ENCODE data around the gene AGTPBP1.
"Not testable (repeated sequence)": the region's sequence is repeated elsewhere in the genome, so short reads cannot be mapped to it uniquely, and the experiment has no call there.

AGTPBP1 gene

GRCh38 chr9:85600675-85601263, 141.0 kb downstream of the AGTPBP1 start:
- H3K4me3 ChIP-seq (ENCODE audit: low read depth, low read length) = no peak overlapping the region
- TF ChIP-seq CTCF (IDR thresholded peaks at IDR 0.05; ENCODE audit: borderline replicate concordance, insufficient read depth, low read depth, low read length) = no peak

GRCh38 chr9:85599540-85600105, 142.1 kb downstream of the AGTPBP1 start:
- H3K4me3 ChIP-seq (ENCODE audit: low read depth, low read length) = no peak overlapping the region
- TF ChIP-seq CTCF (IDR thresholded peaks at IDR 0.05; ENCODE audit: borderline replicate concordance, insufficient read depth, low read depth, low read length) = no peak

GRCh38 chr9:85594316-85594715, 147.4 kb downstream of the AGTPBP1 start:
- TF ChIP-seq CTCF (IDR thresholded peaks at IDR 0.05; ENCODE audit: borderline replicate concordance, insufficient read depth, low read depth, low read length) = no peak
- H3K4me3 ChIP-seq (ENCODE audit: low read depth, low read length) = no peak overlapping the region

- H3K4me3 ChIP-seq (ENCODE audit: low read depth, low read length) = no peak overlapping the region
- TF ChIP-seq CTCF (IDR thresholded peaks at IDR 0.05; ENCODE audit: borderline replicate concordance, insufficient read depth, low read depth, low read length) = no peak
Observed at GRCh38 chr9:85586684-85587083, 155.1 kb downstream of the AGTPBP1 start.

GRCh38 chr9:85577353-85577952, 164.3 kb downstream of the AGTPBP1 start:
- TF ChIP-seq CTCF (IDR thresholded peaks at IDR 0.05; ENCODE audit: borderline replicate concordance, insufficient read depth, low read depth, low read length) = no peak
- no peak overlapping the region for H3K4me3 ChIP-seq (ENCODE audit: low read depth, low read length)

GRCh38 chr9:85575868-85576267, 165.9 kb downstream of the AGTPBP1 start:
- no peak for TF ChIP-seq CTCF (IDR thresholded peaks at IDR 0.05; ENCODE audit: borderline replicate concordance, insufficient read depth, low read depth, low read length)
- no peak overlapping the region for H3K4me3 ChIP-seq (ENCODE audit: low read depth, low read length)

- H3K4me3 ChIP-seq (ENCODE audit: low read depth, low read length) = not testable (repeated sequence)
Observed at GRCh38 chr9:85573546-85573945, 168.2 kb downstream of the AGTPBP1 start.

- H3K4me3 ChIP-seq (ENCODE audit: low read depth, low read length) = not testable (repeated sequence)
Observed at GRCh38 chr9:85572917-85573316, 168.8 kb downstream of the AGTPBP1 start.
